K562 (cell line): ENCODE results near the gene LPA. TPM values are rescaled to one million over a fixed set of nuclear protein-coding genes. Genes with fewer than 3 reads are reported as not detected.

Experiments used
- BRD4 ChIP-seq: fragments of 200-600 bp; sonication (generic); IDR thresholded peaks from 2 replicates; pipeline ENCODE4 v1.6.1; 2017; ENCODE audit warnings: inconsistent platforms
- EZH2 ChIP-seq: IDR thresholded peaks from 2 replicates; pipeline ENCODE4 v1.6.1; 2012; ENCODE audit warnings: low read depth, mild to moderate bottlenecking, inconsistent platforms, low read length, borderline replicate concordance
- FOXM1 ChIP-seq, 2 experiments: fragments of 450-650 bp in 1 of 2; sonication (generic) in 1 of 2; formaldehyde crosslinking in 1 of 2; IDR thresholded peaks; 2 replicates each; pipeline versions ENCODE4 v1.6.1 to v1.9.0; 2017 to 2022; ENCODE audit warnings: low read depth in 2 of 2, mild to moderate bottlenecking in 2 of 2, missing genetic modification reagents in 1 of 2, moderate library complexity in 1 of 2
- HOXB6 ChIP-seq: fragments of 250-450 bp; sonication (Bioruptor Pico); IDR thresholded peaks from 2 replicates; pipeline ENCODE4 v1.5.1; 2022; ENCODE audit warnings: mild to moderate bottlenecking, borderline replicate concordance
- KAT7 ChIP-seq: sonication (generic); formaldehyde crosslinking; IDR thresholded peaks from 2 replicates; pipeline ENCODE4 v1.8.0; 2022; ENCODE audit warnings: missing genetic modification reagents, mild to moderate bottlenecking, borderline replicate concordance
- MCM5 ChIP-seq: fragments of 450-650 bp; IDR thresholded peaks from 2 replicates; pipeline ENCODE4 v1.6.1; 2016; ENCODE audit warnings: low read depth
- NFE2 ChIP-seq: IDR thresholded peaks from 2 replicates; pipeline ENCODE4 v1.6.1; 2014; ENCODE audit warnings: antibody characterized with exemption, low read depth
- NFIX ChIP-seq: fragments of 250-450 bp; sonication (Bioruptor Pico); IDR thresholded peaks from 2 replicates; pipeline ENCODE4 v1.4.0; 2020; ENCODE audit warnings: low read depth, mild to moderate bottlenecking, moderate library complexity
- NKRF ChIP-seq: fragments of 450-650 bp; IDR thresholded peaks from 2 replicates; pipeline ENCODE4 v1.6.1; 2016; ENCODE audit warnings: borderline replicate concordance
- PHF21A ChIP-seq: fragments of 450-650 bp; IDR thresholded peaks from 2 replicates; pipeline ENCODE4 v1.6.1; 2017; ENCODE audit warnings: low read depth, borderline replicate concordance
- POLR2G ChIP-seq: fragments of 200-400 bp; formaldehyde crosslinking; IDR thresholded peaks from 2 replicates; pipeline ENCODE4 v1.6.1; 2017; ENCODE audit warnings: low read depth, mild to moderate bottlenecking, antibody characterized with exemption, low read length, moderate library complexity
- PRPF4 ChIP-seq: fragments of 200-400 bp; formaldehyde crosslinking; IDR thresholded peaks from one replicate; pipeline ENCODE4 v1.6.1; 2017; ENCODE audit warnings: low read length, low read depth, mild to moderate bottlenecking; ENCODE audit not compliant: insufficient read depth, poor library complexity, severe bottlenecking
- RNF2 ChIP-seq: sonication (generic); IDR thresholded peaks from 2 replicates; pipeline ENCODE4 v1.6.1; 2016
- SMAD1 ChIP-seq: fragments of 150-350 bp; IDR thresholded peaks from 2 replicates; pipeline ENCODE4 v1.6.1; 2014; ENCODE audit warnings: low read length, low read depth; ENCODE audit not compliant: partially characterized antibody
- SOX6 ChIP-seq: fragments of 450-650 bp; IDR thresholded peaks from 2 replicates; pipeline ENCODE4 v1.6.1; 2014; ENCODE audit warnings: mild to moderate bottlenecking
- TARDBP ChIP-seq: fragments of 450-650 bp; IDR thresholded peaks from 2 replicates; pipeline ENCODE4 v1.6.1; 2016
- UBTF ChIP-seq, 2 experiments: IDR thresholded peaks; 2 replicates each; pipeline ENCODE4 v1.6.1; 2012; ENCODE audit warnings: improper control_type of control experiment in 2 of 2, low read depth in 2 of 2, low read length in 2 of 2, borderline replicate concordance in 1 of 2
- YBX1 ChIP-seq: fragments of 450-650 bp; IDR thresholded peaks from 2 replicates; pipeline ENCODE4 v1.7.1; 2016; ENCODE audit warnings: mild to moderate bottlenecking
- ZNF583 ChIP-seq: fragments of 250-450 bp; sonication (Bioruptor Pico); IDR thresholded peaks from 2 replicates; pipeline ENCODE4 v1.4.0; 2020
- polyA plus RNA-seq, 8 experiments: library from polyadenylated mRNA; depleted of rRNA in 4 of 8; stranded (reverse) in 5 of 8; unstranded in 3 of 8; fragments of >200 nt; fragmentation: Nextera tagmentation in 2 of 8; fragmentation: Illumina TruSeq in 1 of 8; extraction: Ambion mirVana in 2 of 8; extraction: Trizol in 1 of 8; gene quantifications; 2 replicates each; pipeline versions ENCODE4 v1.2.1 to v1.2.3, GENCODE V29; 2011 to 2014; ENCODE audit warnings: inconsistent platforms in 1 of 8, missing spikeins in 1 of 8
- total RNA-seq, 7 experiments: library from RNA; depleted of rRNA in 6 of 7; stranded (reverse); fragments of >200 nt in 6 of 7; fragmentation: Illumina TruSeq in 2 of 7; extraction: Trizol in 2 of 7; gene quantifications; 2 replicates each; pipeline versions ENCODE4 v1.2.1 to v1.2.3, GENCODE V29; 2011 to 2021; ENCODE audit warnings: low replicate concordance in 1 of 7
- TF ChIP-seq, protein P1 (sequence below): fragments of 450-650 bp; IDR thresholded peaks from 2 replicates; pipeline ENCODE4 v1.6.1; 2017; ENCODE audit warnings: antibody characterized with exemption
- TF ChIP-seq, protein P2 (sequence below): sonication (generic); formaldehyde crosslinking; IDR thresholded peaks from 2 replicates; pipeline ENCODE4 v1.8.0; 2022; ENCODE audit warnings: mild to moderate bottlenecking, low read depth, missing genetic modification reagents

LPA gene
- total and polyA plus RNA-seq, 9 of the 15 experiments (the other 6 are each of a cell fraction or from before 2014, with no cell fraction given): 0.01 to 0.18 (median 0.07) TPM; not detected in 6

- TF ChIP-seq NKRF (peak; percentile 19; the same call in 1 of the 2 replicates), BRD4 (0 out of 2 replicates have a peak, but pooled peaks have one; percentile 29), NFIX (CRISPR knock-in tag) (no peak), HOXB6 (CRISPR knock-in tag) (no peak), MCM5 (no peak), TARDBP (0 out of 2 replicates have a peak, but pooled peaks have one; percentile 28), PHF21A (0 out of 2 replicates have a peak, but pooled peaks have one; percentile 12), EZH2 (no peak), PRPF4 (no peak), POLR2G (peak; percentile 90), ZNF583 (no peak), KAT7 (CRISPR knock-in tag) (0 out of 2 replicates have a peak, but pooled peaks have one; percentile 33), NFE2 (no peak), RNF2 (peak; percentile 28; the same call in 1 of the 2 replicates), YBX1 (no peak), SMAD1 (no peak), UBTF (IDR thresholded peaks at IDR 0.05; ENCODE audit: borderline replicate concordance in 1 of 2, low read depth in 2 of 2, low read length in 2 of 2) (peak; percentile 64 to 81; a peak in 2 of 4 replicates), SOX6 (no peak), FOXM1 (IDR thresholded peaks at IDR 0.05; ENCODE audit: low read depth) (no peak), FOXM1 (CRISPR knock-in tag; IDR thresholded peaks at IDR 0.05; ENCODE audit: low read depth) (no peak)
- TF ChIP-seq, protein P1, sequence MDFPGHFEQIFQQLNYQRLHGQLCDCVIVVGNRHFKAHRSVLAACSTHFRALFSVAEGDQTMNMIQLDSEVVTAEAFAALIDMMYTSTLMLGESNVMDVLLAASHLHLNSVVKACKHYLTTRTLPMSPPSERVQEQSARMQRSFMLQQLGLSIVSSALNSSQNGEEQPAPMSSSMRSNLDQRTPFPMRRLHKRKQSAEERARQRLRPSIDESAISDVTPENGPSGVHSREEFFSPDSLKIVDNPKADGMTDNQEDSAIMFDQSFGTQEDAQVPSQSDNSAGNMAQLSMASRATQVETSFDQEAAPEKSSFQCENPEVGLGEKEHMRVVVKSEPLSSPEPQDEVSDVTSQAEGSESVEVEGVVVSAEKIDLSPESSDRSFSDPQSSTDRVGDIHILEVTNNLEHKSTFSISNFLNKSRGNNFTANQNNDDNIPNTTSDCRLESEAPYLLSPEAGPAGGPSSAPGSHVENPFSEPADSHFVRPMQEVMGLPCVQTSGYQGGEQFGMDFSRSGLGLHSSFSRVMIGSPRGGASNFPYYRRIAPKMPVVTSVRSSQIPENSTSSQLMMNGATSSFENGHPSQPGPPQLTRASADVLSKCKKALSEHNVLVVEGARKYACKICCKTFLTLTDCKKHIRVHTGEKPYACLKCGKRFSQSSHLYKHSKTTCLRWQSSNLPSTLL: no peak
- TF ChIP-seq, protein P2, sequence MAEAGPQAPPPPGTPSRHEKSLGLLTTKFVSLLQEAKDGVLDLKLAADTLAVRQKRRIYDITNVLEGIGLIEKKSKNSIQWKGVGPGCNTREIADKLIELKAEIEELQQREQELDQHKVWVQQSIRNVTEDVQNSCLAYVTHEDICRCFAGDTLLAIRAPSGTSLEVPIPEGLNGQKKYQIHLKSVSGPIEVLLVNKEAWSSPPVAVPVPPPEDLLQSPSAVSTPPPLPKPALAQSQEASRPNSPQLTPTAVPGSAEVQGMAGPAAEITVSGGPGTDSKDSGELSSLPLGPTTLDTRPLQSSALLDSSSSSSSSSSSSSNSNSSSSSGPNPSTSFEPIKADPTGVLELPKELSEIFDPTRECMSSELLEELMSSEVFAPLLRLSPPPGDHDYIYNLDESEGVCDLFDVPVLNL (CRISPR knock-in tag): no peak
These were observed 143.8 kb downstream of the LPA start (continued) for GRCh38 chr6:160520043-160520904.
